Measurements from ENCODE around the gene C5.

C5 gene

GRCh38 chr9:120912958-120913646 lies 137.0 kb downstream of the C5 start:
- DNase-seq (ENCODE audit: low read depth in 2 of 2) = no peak

DNA sequence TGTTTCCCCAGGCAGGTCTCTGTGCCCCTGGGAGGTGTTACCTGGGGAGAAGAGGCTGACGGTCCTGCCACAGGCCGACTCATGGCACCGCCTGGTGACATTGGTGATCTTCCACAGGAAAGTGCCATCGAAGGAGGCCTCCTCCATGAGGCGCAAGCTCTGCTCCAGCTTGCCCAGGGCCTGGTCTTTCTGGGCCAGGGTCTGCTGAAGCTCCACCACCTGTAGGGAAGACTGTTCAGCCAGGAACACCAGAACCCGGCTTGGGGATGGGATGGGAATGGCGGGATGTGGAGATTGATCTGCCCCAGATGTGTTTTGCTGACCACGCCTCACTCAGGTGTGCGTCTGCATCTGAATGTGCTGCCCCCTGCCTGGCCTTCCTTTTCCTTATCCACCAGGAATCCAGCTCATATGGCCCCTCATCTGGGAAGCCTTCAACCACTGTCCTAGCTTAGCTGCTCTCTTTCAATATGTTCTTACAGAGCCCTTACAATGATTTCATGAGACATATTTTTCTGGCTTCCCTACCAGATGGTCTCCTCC lies 138.7 kb downstream of the C5 start:
- no peak for DNase-seq (ENCODE audit: low read depth in 2 of 2)

DNA sequence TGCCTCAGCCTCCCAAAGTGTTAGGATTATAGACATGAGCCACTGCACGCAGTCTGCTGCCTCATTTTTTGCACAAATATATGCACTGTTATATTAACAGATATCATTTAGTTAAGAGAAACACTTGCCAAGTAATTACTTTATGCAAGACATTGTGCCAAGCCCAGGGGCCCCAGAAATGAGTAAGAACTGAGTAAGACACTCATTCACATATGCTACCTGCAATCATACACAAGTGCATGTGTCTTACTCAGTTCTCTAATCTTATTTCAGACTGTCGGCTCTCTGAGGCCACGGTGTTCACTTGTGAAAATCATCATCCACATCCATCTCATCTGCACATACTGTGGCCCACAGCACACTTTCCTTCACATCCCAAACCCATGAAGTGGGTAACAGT lies 139.4 kb downstream of the C5 start:
- no peak for DNase-seq (ENCODE audit: low read depth in 2 of 2)

- no peak for DNase-seq (ENCODE audit: low read depth in 2 of 2)
These were observed 140.2 kb downstream of the C5 start for GRCh38 chr9:120909904-120910303.

- no peak for DNase-seq (ENCODE audit: low read depth in 2 of 2)
These were observed 144.5 kb downstream of the C5 start for GRCh38 chr9:120905315-120906164.

- DNase-seq (ENCODE audit: low read depth in 2 of 2) = no peak
These were observed 145.1 kb downstream of the C5 start for GRCh38 chr9:120904978-120905301.

GRCh38 chr9:120904061-120904977 lies 145.8 kb downstream of the C5 start:
- DNase-seq (ENCODE audit: low read depth in 2 of 2) = no peak

GRCh38 chr9:120902569-120903535 lies 147.2 kb downstream of the C5 start:
- no peak for DNase-seq (ENCODE audit: low read depth in 2 of 2)
